Sigmoid colon (tissue), 7 donors: Measurements from ENCODE around the gene GRM5. TPM values are rescaled to one million over a fixed set of nuclear protein-coding genes. Genes with fewer than 3 reads are reported as not detected.

Experiments used
- DNase-seq: peaks from one replicate; pipeline ENCODE4 v3.0.0-alpha.2; 2019
- H3K27ac ChIP-seq, 4 donors: fragments of 200-600 bp; sonication (generic); one replicate each; pipeline ENCODE4 v1.5.1; 2016 to 2019; ENCODE audit warnings: mild to moderate bottlenecking in 1 of 4
- H3K27me3 ChIP-seq, 3 donors: fragments of 200-600 bp; sonication (generic); one replicate each; pipeline ENCODE4 v1.5.1; 2019; ENCODE audit warnings: mild to moderate bottlenecking in 1 of 3
- H3K36me3 ChIP-seq, 4 donors: fragments of 200-600 bp; sonication (generic); one replicate each; pipeline ENCODE4 v1.5.1; 2016 to 2019
- H3K4me1 ChIP-seq, 4 donors: fragments of 200-600 bp; sonication (generic); one replicate each; pipeline ENCODE4 v1.5.1; 2017 to 2019
- H3K4me3 ChIP-seq, 4 donors: fragments of 200-600 bp; sonication (generic); one replicate each; pipeline ENCODE4 v1.5.1; 2017 to 2019; ENCODE audit warnings: mild to moderate bottlenecking in 2 of 4, moderate library complexity in 1 of 4
- H3K9me3 ChIP-seq, 4 donors: fragments of 200-600 bp in 3 of 4; sonication (generic) in 3 of 4; one replicate each; pipeline versions ENCODE4 v1.5.1 to v1.6.1; 2013 to 2019
- EP300 ChIP-seq, 4 donors: sonication (generic); formaldehyde crosslinking; IDR thresholded peaks; one replicate each; pipeline ENCODE4 v1.6.1; 2017; ENCODE audit warnings: antibody characterized with exemption in 4 of 4
- POLR2A ChIP-seq, 2 donors: fragments of 450-650 bp; IDR thresholded peaks; one replicate each; pipeline ENCODE4 v1.6.1; 2016; ENCODE audit warnings: antibody characterized with exemption in 2 of 2, mild to moderate bottlenecking in 2 of 2, moderate library complexity in 2 of 2
- POLR2AphosphoS5 ChIP-seq, 4 donors: sonication (generic); formaldehyde crosslinking; IDR thresholded peaks; one replicate each; pipeline ENCODE4 v1.6.1; 2017; ENCODE audit warnings: antibody characterized with exemption in 4 of 4
- WGBS, 2 donors: extraction: QIAGEN DNeasy Blood & Tissue Kit; methylation state at CpG; one replicate each; pipeline ENCODE4 v1.1.7; 2013; 5-methylcytosine and 5-hydroxymethylcytosine counted together
- intact Hi-C: fragments of 100-400 bp; cut with DNase I; formaldehyde crosslinking; loops from one replicate; pipeline ENCODE4 v1.15.1; 2023
- polyA plus RNA-seq, 3 donors: library from polyadenylated mRNA; stranded (reverse); fragments of 200-250 nt; gene quantifications; one replicate each; pipeline ENCODE4 v1.2.3, GENCODE V29; 2013
- total RNA-seq, 4 donors: library from RNA; depleted of rRNA; stranded (reverse); fragments of >200 nt; gene quantifications; one replicate each; pipeline ENCODE4 v1.1.0, GENCODE V29; 2016
- TF ChIP-seq, protein P1 (sequence below), 4 experiments: fragments of 450-650 bp in 3 of 4; fragments of 200-600 bp in 1 of 4; IDR thresholded peaks; one replicate each; pipeline ENCODE4 v1.5.1; 2016 to 2019; ENCODE audit warnings: antibody characterized with exemption in 4 of 4, mild to moderate bottlenecking in 3 of 4, moderate library complexity in 2 of 4
- donor health status: healthy with polysubstance abuse.
- donor health status: Bipolar disorder and iron deficiency.
- donor health status: healthy.

The GRM5 gene
- total and polyA plus RNA-seq, 7 donors = under 0.01 to 0.49 TPM; not detected in 5

DNA sequence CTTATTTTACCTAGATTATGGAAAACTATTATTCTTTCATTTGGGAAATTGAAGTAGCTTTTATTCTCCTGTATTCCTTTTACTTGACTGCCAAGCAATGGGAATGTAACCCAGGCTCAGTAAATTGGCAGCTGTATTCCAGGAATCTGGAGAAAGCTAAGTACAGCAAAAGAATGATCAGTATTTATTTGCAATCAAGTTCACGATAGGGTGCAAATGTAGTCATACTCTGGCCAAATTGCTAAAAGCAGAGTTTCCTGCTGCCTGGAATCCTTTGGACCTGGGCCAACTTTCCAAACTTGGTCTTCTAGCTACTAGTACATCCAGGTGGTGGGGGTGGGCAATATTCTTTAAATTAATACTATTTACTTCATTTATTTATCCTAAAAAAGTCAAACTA lies 442.3 kb downstream of the GRM5 start:
- H3K36me3 ChIP-seq = no peaks in the 10 kb centered on the region
- DNase-seq = no peak
- H3K4me1 ChIP-seq = no peaks in the 10 kb centered on the region
- WGBS, 2 donors = 0 to 45% methylated on average over 1 of the region's 1 CpG
- intact Hi-C loops = no loop called here
- H3K27ac ChIP-seq = no peak overlapping the region
- no peaks in the 10 kb centered on the region for H3K9me3 ChIP-seq
- no peak overlapping the region for H3K4me3 ChIP-seq
- no peaks in the 10 kb centered on the region for H3K27me3 ChIP-seq
- TF ChIP-seq, protein P1, sequence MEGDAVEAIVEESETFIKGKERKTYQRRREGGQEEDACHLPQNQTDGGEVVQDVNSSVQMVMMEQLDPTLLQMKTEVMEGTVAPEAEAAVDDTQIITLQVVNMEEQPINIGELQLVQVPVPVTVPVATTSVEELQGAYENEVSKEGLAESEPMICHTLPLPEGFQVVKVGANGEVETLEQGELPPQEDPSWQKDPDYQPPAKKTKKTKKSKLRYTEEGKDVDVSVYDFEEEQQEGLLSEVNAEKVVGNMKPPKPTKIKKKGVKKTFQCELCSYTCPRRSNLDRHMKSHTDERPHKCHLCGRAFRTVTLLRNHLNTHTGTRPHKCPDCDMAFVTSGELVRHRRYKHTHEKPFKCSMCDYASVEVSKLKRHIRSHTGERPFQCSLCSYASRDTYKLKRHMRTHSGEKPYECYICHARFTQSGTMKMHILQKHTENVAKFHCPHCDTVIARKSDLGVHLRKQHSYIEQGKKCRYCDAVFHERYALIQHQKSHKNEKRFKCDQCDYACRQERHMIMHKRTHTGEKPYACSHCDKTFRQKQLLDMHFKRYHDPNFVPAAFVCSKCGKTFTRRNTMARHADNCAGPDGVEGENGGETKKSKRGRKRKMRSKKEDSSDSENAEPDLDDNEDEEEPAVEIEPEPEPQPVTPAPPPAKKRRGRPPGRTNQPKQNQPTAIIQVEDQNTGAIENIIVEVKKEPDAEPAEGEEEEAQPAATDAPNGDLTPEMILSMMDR (IDR thresholded peaks at IDR 0.05) = no peak
- TF ChIP-seq POLR2AphosphoS5 (IDR thresholded peaks at IDR 0.05) (no peak), POLR2A (IDR thresholded peaks at IDR 0.05) (no peak), EP300 (IDR thresholded peaks at IDR 0.05) (no peak)

GRCh38 chr11:88620568-88621130 lies 445.1 kb downstream of the GRM5 start:
- TF ChIP-seq EP300 (IDR thresholded peaks at IDR 0.05) (no peak), POLR2AphosphoS5 (IDR thresholded peaks at IDR 0.05) (no peak), POLR2A (IDR thresholded peaks at IDR 0.05) (no peak)
- TF ChIP-seq, protein P1 (IDR thresholded peaks at IDR 0.05) = no peak
- Histone ChIP-seq H3K27ac (no peak overlapping the region), H3K9me3 (no peaks in the 10 kb centered on the region), H3K4me3 (no peak overlapping the region), H3K4me1 (no peaks in the 10 kb centered on the region), H3K27me3 (no peaks in the 10 kb centered on the region), H3K36me3 (no peaks in the 10 kb centered on the region)
- intact Hi-C loops = no loop called here
- DNase-seq = no peak
- WGBS, 2 donors = 39 to 55% methylated on average over 2 of the region's 2 CpGs

GRCh38 chr11:88619656-88620385 lies 446.0 kb downstream of the GRM5 start:
- Histone ChIP-seq H3K36me3 (no peaks in the 10 kb centered on the region), H3K9me3 (no peaks in the 10 kb centered on the region), H3K4me3 (no peak overlapping the region), H3K27me3 (no peaks in the 10 kb centered on the region), H3K27ac (no peak overlapping the region), H3K4me1 (no peaks in the 10 kb centered on the region)
- TF ChIP-seq POLR2A (IDR thresholded peaks at IDR 0.05) = no peak
- no peak for TF ChIP-seq POLR2AphosphoS5 (IDR thresholded peaks at IDR 0.05)
- TF ChIP-seq EP300 (IDR thresholded peaks at IDR 0.05) = no peak
- TF ChIP-seq, protein P1 (IDR thresholded peaks at IDR 0.05) = no peak
- DNase-seq = no peak
- intact Hi-C loops = no loop called here

DNA sequence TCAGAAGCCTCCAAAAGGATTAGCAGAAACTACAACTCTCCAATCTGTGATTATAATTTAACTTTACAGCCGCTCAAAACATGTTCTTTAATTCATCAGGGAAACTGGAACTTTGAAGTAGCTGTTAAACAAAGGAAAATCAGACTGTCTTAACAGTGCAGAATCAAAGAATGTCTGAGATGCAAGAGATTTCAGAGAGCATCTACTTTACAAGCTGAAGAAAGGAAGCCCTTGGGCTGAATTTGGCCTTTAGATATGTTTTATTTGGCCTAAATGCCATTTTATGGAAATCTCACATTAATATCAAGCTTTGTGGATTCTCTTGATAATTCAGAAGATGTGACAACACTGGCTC lies 446.7 kb downstream of the GRM5 start:
- Histone ChIP-seq H3K4me1 (no peaks in the 10 kb centered on the region), H3K27ac (no peak overlapping the region), H3K9me3 (no peaks in the 10 kb centered on the region), H3K4me3 (no peak overlapping the region), H3K27me3 (no peaks in the 10 kb centered on the region), H3K36me3 (no peaks in the 10 kb centered on the region)
- TF ChIP-seq, protein P1 (IDR thresholded peaks at IDR 0.05) = no peak
- TF ChIP-seq POLR2AphosphoS5 (IDR thresholded peaks at IDR 0.05) = no peak
- TF ChIP-seq EP300 (IDR thresholded peaks at IDR 0.05) = no peak
- no peak for TF ChIP-seq POLR2A (IDR thresholded peaks at IDR 0.05)
- 39 to 87% methylated on average over 1 of the region's 1 CpG for WGBS, 2 donors
- intact Hi-C loops = no loop called here
- no peak for DNase-seq
